GM10248 (cell line): ENCODE data around the gene CYP26A1.

Experiments used
- CTCF ChIA-PET: fragments of 300-600 bp; sonication (Branson Sonifier 250); formaldehyde crosslinking; extraction: SDS; loops from one replicate; lab custom pipeline; 2021; ENCODE audit warnings: antibody characterized with exemption; lab: Yijun Ruan, JAX
- POLR2A ChIA-PET: fragments of 350-650 bp; sonication (Branson Sonifier 250); formaldehyde crosslinking; extraction: SDS; loops from one replicate; lab custom pipeline; 2020; ENCODE audit warnings: antibody characterized with exemption; lab: Yijun Ruan, JAX
- DNase-seq: peaks from one replicate; pipeline ENCODE4 v3.0.0; 2012; ENCODE audit errors: extremely low spot score
- CTCF ChIP-seq: IDR thresholded peaks from 2 replicates; pipeline ENCODE4 v1.5.1; 2012; ENCODE audit warnings: mild to moderate bottlenecking, low read depth; ENCODE audit errors: extremely low read depth, missing control alignments, control extremely low read depth

The CYP26A1 gene

GRCh38 chr10:93123766-93124165, 50.1 kb downstream of the CYP26A1 start:
- ChIA-PET CTCF (interaction anchor here (1.6 kb wide), 1 partner anchor 15 kb away, joined by 6 read pairs; no protein-coding TSS in a partner anchor), POLR2A (no interaction called here)
- no peak for DNase-seq
- no peak for TF ChIP-seq CTCF

GRCh38 chr10:93124580-93125318, 51.1 kb downstream of the CYP26A1 start:
- POLR2A ChIA-PET: no interaction called here
- CTCF ChIA-PET: no interaction called here
- no peak for DNase-seq
- TF ChIP-seq CTCF: no peak

- CTCF ChIA-PET: interaction anchor here (1.2 to 2.9 kb wide), 3 partner anchors 11 to 50 kb away, joined by 3 to 17 read pairs (median 7); no protein-coding TSS in a partner anchor
- no peak for TF ChIP-seq CTCF
- DNase-seq: no peak
- POLR2A ChIA-PET: no interaction called here
Observed at GRCh38 chr10:93125966-93126365, 52.3 kb downstream of the CYP26A1 start.

- DNase-seq: no peak
- TF ChIP-seq CTCF: no peak
- POLR2A ChIA-PET: no interaction called here
- CTCF ChIA-PET: interaction anchor here (1.2 to 2.9 kb wide), 3 partner anchors 10 to 50 kb away, joined by 3 to 17 read pairs (median 7); no protein-coding TSS in a partner anchor
Observed at GRCh38 chr10:93126483-93127052, 52.9 kb downstream of the CYP26A1 start.
